GM18498 (cell line): ENCODE data around the gene EPS15.
"Not testable (repeated sequence)": the region's sequence is repeated elsewhere in the genome, so short reads cannot be mapped to it uniquely, and the experiment has no call there.

Source experiments
- ATAC-seq: cut with Tn5 transposase; IDR thresholded peaks from one replicate; pipeline ENCODE4 v1.9.1; 2021; ENCODE audit warnings: mild to moderate bottlenecking, moderate library complexity; ENCODE audit not compliant: unreplicated experiment

The EPS15 gene

DNA sequence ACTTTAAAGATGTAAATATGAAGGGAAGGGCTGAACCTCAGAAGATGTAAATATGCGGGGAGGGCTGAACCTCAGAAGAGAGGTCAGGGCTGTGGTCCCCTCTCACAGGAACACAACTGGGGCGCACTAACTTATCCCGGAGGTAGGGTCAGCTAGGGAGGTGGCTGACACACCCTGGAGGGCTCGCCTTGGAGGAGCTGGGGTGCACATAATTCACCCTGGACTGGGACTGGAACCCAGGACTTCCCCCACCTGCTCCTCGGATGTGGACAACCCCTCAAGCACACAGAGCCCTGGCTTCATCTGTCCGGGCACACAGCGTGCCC is 174.8 kb downstream of the EPS15 start:
- ATAC-seq, result no peak

DNA sequence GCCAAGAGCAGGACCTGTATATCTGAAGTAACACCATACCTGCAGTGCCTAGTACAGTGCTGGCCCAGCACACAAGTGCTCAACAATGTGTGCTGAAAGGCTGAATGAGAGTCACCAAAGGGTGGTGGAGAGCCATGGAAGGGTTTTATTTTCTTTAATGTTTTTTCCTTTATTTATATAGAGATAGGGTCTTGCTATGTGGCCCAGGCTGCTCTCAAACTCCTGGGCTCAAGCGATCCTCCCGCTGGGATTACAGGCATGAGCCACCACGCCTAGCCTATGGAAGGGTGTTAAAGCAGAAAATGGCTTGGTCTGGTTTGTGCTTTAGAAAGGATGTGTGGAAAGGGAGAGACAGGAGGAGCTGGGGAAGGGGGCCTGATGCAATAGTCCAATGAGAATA is 175.4 kb downstream of the EPS15 start:
- no peak for ATAC-seq

DNA sequence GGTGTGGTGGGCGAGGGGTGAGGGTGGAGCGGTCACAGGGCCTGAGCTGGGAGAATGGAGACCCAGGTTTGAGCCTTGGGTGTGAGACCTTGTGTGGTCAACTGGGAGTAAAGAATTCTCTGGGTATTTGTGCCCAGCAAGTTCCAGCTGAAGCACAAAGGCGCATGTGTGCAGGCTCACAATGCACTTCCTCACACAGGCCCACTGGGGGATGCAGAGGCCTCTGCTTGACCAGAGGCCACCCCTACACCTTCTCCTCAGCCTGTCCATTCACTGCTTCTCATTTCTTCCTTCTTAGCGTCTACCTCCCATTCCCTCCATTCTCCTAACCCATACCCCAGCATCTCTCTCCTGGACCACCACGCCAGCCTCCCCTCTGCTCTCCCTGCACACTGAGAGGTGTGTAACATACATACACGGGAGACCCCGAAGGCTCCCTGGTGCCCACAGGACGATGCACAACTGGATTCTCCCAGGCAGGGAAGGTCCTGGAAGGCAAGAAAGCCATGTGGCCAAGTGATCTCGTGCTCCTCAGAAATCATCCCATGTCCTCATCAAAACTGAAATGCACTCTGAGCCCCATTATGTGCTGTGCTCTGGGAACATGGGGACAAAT is 176.4 kb downstream of the EPS15 start:
- no peak for ATAC-seq

DNA sequence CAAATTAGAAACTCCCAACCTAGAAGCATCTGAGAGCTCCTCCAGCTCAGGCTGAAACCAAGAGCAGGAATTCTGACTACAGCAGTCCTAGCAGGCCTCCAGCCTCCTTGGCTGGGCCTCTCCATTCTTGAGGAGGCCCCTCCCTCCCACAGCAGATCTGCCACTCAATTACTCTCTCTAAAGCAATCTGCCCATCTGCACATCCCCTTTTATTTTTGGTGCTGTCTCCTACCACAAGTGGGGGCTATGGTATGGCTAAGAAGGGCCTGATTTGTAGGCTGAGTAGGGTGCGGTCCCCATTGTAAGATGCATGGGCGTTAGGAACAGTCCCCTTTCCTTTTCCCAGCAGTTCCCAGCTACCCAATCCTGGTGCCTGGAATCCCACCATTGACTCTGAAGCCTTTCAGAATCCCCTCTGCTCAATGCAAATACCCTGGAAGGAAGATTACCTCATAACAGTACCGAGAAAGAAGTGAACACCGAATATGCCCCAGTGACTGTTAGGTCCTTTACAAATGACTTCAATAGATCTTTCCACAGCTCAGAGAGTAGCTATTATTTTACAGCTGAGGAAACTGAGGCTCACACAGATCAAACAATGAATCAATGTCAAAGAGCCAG is 177.1 kb downstream of the EPS15 start:
- peak; percentile 56 for ATAC-seq

DNA sequence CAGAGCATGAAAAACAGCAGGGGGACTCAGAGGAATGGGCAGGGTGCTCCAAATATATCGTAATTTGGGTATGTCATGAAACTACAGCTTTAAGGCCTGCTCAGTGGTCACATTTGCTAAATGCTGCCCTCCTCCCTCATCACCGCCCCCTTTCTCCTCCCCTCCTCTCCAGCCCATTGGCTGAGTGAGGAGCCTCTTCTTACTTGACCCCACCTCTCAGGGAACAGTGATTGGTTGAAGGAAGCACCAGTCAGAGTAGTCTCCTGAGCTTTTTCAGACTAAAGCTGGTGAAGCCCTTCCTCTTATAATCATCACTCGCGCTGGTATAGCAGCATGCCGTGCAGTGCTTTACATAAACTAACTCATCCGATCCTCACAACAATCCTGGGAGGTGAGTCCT is 178.7 kb downstream of the EPS15 start:
- no peak for ATAC-seq

DNA sequence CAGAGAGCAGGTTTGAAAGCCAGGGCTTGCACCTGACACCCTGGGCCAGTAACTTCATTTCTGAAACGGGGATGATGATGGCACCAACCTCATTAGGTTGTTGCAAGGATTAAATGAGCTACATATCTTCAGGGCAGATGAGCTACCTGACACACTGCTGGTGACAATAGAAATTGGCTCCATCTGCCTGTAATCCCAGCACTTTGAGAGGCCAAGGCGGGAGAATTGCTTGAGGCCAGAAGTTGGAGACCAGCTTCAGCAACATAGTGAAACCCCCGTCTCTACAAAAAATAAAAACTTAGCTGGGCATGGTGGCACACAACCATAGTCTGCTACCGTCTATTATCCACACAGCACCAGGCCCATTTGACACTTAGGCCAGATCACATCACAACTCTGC is 182.4 kb downstream of the EPS15 start:
- no peak for ATAC-seq

DNA sequence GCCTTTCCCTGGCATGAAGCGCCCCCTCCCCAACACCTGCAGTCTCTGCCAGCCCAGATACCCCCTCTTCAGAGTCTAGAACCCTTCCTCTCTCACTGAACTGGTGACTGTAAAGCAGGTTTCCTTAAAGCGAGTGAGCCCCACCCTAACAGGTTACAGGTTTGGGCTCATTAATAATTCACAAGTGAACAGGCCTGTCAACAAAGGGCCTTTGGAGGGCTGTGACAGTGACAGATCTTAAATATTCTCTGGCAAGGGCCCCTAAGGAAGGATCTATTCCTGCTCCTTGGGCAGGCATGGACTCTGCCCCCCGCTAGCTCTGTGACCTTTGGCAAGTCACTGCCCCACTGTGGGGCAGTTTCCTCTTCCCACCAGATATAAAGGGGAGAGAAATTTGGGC is 183.1 kb downstream of the EPS15 start:
- ATAC-seq, result no peak

DNA sequence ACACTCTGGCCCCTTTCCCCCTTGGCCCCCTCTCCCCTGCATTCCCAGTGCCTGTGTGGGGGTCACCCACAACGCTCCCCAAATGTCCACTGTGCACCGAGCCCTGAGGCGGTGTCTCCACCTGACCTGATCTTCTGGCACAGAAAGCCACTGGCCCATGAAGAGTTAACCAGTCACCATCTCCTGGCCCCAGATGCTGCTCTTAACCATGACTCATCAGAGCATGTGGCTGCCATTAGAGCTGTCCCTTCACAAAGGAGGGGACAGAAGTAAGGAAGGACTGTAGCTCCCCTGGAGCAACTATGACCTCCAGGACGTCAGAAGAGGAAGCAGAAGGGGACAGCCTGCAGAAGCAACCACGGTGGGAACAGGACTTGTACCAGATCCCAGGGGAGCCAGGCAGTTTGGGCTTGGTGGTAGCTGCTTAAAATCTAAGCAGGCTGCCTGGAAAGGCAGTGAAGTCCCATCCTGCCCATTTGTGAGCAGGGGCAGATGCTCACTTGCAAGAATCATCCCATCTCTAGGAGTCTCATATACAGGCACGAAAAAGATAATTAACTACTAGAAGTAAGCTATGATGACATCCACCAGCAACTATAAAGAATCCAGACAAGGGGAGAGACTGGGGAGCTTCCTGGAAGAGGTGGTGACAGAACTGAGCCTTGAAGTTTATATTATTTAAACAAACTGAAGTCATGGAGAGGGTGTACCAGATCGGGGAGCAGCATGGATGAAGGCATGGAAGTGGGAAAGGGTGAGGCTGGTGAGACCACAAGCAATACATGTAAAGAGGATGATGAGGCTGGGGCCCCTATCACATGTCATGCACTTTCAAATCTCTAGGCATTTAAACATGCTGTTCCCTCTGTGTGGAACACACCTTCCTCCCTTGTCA is 187.6 kb downstream of the EPS15 start:
- no peak for ATAC-seq

DNA sequence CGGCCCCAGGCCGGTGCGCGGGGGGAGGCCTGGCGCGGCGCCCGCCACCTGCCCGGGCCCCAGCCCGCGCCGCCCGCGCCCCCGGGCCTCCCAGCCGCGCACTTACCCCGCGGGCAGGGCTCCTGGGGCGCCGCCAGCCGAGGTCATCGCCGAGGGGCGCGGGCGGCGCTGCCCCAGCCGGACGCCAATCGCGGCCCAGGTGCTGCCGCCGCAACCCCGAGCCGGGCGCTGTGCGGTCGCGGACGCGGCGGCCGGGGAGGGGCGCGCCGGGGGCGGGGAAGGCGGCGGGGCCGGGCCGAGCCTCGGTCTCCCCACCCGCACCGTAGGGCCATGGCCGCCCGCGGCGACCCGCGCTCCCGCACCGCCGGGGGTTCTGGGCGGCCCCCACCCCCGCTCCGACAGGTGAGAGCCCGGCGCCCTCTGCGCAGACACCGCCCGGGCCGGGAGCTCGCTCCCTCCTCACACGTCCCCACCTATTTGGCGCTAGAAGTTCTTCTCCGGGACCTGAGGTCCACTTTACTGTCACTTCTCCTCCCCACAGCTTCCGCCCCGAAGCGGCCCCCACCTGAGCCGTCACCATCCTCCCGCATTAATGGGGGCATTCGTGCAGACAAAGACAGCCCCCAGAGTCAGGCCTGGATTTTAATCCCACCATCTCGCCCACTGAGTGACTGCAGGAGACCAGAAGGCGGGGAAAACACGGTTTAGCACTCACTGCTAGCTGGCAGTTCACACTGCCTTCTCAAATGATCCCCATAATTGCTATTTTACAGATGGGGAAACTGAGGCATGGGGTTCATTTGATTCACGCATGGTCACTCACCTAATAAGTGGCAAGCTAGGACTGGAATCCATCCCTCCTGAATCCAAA is 188.5 kb downstream of the EPS15 start, which contains the start of gene TTC39A:
TSS of gene TTC39A (minus strand) at position 232 of the 871 bp plus-strand sequence. CDS start at position 147, 85 bp downstream.
- ATAC-seq, result no peak

DNA sequence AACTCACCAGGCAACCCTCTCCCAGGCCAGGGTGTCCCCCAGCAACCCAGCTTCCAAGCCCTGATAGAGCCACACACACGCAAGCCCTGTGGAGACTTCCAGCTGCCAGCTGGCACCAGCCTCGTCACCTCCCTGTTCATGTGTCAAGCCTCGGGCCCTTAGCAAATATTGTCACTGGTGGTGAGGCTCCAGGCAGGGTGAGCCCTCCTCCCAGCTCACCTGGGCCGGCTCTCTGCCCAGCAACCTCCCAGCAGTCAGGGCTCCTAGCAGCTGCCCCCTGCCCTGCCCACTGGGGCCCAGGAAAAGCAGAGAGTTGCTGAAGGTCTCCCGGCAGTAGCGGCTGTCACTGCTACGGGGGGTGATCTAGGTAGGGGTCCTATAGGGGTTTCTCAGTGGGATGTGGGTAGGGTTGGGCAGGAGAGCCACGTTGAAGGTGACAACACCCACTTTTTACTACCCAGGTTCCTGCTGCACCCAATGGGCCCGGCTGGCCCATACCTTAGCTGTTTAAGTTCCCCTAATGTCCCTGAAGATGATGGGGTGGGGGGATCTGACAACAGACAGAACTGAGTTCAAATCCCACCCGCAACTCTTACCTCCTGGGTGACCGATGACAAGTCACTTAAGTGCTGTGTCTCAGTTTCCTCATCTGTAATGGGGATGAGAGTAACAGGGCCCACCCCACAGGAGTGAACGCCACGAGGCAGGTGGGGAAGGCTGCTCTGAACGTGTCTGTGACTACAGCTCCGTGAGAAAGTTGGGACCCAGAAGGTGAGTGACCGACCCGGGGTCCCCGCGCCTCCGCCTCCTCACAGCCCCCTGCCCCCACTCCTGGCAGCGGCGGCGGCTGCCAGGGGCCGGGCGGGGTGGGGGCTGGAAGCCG is 189.4 kb downstream of the EPS15 start:
- ATAC-seq, result no peak

DNA sequence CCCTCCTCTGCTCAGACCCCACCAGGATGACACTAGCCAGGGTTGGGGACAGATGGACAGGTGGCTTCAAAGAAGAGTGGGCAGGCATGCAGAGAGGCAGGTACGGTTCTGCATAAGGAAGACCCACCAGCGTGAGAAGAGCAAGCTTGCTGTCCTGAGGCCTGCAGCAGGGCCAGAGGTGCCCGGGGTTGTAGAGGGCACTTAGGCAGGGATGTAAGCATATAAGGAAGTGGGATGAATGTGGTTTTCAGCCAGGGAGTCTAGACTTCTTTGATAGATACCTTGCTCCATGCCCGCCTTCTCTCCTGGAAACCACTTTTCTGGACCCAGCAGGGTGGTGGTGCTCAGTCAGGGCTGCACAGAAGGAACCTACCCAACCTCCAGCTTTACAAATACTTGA is 190.1 kb downstream of the EPS15 start:
- no peak for ATAC-seq

DNA sequence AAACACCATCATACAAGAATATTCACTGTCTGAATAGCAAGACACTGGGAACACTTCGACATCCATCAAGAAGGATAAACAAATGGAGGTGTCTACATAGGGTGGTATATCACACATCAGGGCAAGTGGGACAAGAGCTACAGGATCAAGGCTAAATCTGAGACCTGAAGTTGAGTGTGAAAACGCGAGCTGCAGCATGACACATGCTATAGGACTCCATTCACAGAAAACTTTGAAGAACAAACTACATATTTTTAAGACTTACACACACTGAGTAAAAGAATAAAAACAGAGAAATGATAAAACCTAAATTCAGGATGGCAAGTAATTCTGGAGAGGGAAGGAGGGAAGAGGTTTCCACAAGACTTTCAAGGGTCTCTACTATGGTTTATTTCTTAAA is 190.8 kb downstream of the EPS15 start:
- no peak for ATAC-seq

DNA sequence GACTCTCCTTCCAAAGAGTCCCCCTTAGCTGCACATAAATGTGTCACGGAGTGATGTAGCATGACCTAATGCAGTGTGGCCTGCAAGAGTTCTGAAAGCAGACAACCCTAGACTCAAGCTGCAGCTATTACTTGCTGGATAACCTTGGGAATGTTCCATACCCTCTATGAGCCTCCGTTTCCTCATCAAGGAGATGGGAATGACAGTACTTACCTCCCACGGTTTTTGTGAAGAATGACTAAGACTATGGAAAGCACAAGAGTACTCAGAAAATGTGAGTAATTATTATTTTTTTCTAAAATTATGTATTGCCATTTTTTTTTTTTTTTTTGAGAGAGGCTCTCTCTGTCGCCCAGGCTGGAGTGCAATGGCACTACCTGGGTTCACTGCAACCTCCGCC is 191.7 kb downstream of the EPS15 start:
- no peak for ATAC-seq

DNA sequence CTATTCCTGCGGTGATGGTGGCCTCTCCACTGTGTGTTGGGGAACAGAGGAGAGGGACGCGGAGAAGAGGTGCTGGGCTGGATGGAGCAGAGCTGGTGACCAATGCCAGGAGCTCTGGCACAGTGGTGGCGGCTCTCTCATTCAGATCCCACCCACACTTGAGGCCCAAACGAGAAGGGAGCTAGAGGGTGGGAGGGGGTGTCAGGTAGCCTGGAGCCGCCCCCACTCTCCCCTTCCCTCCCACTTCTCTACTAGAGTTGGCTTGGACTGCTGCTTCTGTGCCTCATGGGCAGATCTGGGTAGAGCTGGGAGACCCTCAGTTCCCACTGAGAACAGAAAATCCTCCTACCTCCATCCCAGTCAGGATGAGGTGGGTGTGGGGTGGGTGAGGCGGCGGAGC is 192.2 kb downstream of the EPS15 start:
- no peak for ATAC-seq

DNA sequence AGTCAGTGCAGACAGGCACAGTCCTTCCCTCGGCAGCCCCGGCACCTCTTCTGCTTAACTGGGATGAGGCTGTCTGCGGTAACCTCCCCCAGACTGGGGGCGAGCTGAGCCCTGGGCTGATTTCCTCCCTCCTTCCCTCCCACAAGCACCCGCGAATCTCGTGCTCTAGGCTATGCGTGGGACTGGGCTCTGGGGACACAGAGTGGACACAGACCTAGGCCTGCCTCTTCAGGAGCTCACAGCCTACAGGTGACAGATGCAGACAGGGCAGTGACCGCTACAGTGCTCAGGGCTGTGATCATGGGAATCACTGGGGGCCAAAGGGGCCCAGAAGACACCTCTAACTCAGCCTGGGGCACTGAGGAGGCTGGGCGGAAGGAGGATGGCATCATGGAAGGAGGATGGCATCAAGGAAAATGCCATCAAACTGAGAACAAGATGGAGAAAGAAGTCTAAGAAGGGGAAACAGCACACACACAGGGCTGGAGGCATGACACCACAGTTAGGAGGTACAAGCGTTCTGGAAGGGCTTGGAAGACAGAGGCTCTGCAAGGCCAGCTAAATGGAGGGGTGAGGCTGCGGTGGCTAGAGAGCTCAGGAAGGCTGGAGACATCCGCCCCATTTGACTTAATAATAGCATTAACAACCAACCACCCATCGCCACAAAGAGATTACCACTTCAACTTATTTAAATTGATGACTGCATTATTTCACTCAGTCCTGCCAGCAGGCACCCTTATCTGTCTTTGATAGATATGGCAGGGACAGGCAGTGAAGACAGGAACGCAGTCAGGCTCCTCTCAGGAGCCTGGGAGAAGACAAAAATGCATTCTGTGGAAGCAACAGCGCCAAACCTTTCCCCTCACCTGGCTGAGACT is 192.9 kb downstream of the EPS15 start:
- no peak for ATAC-seq

DNA sequence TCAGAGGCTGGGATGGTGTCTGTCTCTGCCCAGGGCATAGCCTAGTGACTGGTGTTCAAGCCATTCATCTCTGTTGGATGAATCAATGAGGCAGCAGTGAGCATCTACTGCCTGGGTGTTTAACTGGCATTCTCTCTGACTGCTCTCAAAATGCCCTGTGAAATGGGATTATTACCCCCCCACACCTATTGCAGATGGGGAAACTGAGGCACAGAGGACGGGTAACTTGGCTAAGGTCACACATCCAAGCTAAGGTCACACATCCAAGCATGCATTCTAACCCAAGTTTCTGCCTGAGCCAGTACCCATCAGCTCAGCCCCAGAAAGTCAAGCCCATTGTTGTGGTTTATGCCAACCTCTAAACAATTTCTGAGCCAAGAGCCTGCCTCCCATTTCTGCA is 193.7 kb downstream of the EPS15 start:
- ATAC-seq, result no peak

DNA sequence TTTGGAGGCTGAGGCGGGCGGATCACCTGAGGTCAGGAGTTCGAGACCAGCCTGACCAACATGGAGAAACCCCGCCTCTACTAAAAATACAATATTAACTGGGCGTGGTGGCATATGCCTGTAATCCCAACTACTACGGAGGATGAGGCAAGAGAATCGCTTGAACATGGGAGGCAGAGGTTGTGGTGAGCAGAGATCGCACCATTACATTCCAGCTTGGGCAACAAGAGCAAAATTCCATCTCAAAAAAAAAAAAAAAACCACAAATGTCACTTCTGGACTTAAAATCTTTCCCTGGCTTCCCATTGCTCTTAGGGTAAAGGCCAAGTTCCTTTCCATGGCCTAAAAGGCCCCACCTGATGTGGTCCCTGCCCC is 194.1 kb downstream of the EPS15 start:
- ATAC-seq, result not testable (repeated sequence)

DNA sequence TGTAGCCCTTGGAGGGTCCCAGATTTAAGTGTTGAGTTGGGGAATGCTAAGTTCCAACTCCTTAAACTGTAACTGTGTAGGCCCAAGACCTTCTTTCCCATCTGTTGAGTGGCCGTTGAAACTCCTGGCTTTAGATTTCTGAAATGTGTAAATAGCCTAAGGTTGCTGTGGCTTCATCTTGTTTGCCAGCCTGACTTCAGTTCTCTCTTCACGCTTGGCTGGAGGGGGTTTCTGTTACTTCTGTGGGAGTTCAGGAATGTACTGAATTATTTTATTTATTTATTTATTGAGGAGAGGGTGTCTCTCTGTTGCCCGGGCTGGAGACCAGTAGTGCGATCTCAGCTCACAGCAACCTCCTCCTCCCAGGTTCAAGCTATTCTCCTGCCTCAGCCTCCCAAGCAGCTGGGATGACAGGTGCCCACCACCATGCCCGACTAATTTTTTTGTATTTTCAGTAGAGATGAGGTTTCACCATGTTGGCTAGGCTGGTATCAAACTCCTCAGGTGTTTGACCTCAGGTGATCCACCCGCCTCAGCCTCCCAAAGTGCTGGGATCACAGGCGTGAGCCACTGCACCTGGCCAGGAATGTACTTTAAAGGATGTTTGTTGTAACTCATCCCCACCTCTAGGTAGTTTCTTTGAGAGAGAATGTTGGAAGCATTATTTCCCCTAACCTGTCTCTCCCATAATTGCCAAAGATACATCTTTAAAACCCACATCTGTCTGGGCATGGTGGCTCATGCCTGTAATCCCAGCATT is 194.6 kb downstream of the EPS15 start:
- no peak for ATAC-seq

DNA sequence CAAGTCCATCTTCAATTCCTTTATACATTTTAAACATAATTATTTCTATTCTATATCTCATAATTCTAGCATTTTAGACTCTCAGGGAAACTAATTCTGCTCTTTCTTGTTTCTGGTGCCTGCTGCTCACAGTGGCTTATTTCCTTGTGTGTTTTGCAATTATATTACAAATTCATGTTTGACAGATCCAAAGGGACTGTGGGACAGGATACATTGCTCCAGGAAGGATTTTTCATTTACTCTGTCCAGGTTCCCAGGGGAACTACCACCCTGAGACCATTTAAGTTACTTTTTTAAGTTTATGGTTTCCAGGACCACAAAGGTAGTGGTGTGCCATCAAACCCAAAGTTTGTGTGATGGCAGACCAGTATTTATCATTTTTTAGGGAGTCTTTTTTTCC is 195.3 kb downstream of the EPS15 start:
- no peak for ATAC-seq
